B cell (primary cell): Measurements from ENCODE around the gene BABAM2. TPM values are rescaled to one million over a fixed set of nuclear protein-coding genes. Genes with fewer than 3 reads are reported as not detected.

Experiments used
- ATAC-seq: fragments of 200-7000 bp; cut with Tn5 transposase; one replicate; pipeline ENCODE4 v1.10.0; 2021; ENCODE audit warnings: low read depth, mild to moderate bottlenecking, moderate number of reproducible peaks, moderate library complexity
- CTCF ChIA-PET: fragments of 350-600 bp; sonication (Branson Sonifier 250); formaldehyde crosslinking; loops from one replicate; lab custom pipeline; 2021; ENCODE audit warnings: antibody characterized with exemption, inconsistent platforms; lab: Charles Lee
- POLR2A ChIA-PET: fragments of 350-600 bp; sonication (Branson Sonifier 250); formaldehyde crosslinking; loops from one replicate; lab custom pipeline; 2021; ENCODE audit warnings: antibody characterized with exemption; lab: Charles Lee
- DNase-seq: peaks from one replicate; pipeline ENCODE4 v3.0.0; 2013
- H2AFZ ChIP-seq: 2 replicates; pipeline ENCODE4 v1.6.1; 2012; ENCODE audit warnings: mild to moderate bottlenecking, low read depth, low read length; ENCODE audit not compliant: insufficient read depth, poor library complexity, severe bottlenecking
- H3K27ac ChIP-seq, 2 donors: 1 replicate in 1 of 2; 2 replicates in 1 of 2; pipeline ENCODE4 v1.5.1; 2012 to 2013; ENCODE audit warnings: low read length in 2 of 2, mild to moderate bottlenecking in 2 of 2, moderate library complexity in 1 of 2
- H3K27me3 ChIP-seq, 4 experiments: fragments of 200-600 bp in 1 of 4; sonication (generic) in 1 of 4; replicated peaks in 1 of 4; 1 replicate in 2 of 4; 2 replicates in 2 of 4; pipeline versions ENCODE4 v1.6.1 to v1.7.0; 2013 to 2016; ENCODE audit warnings: low read length in 3 of 4, mild to moderate bottlenecking in 2 of 4, mixed read lengths in 1 of 4, moderate library complexity in 1 of 4; ENCODE audit not compliant: insufficient read depth in 4 of 4, control insufficient read depth in 3 of 4; ENCODE audit errors: control extremely low read depth in 1 of 4
- H3K36me3 ChIP-seq, 2 experiments: replicated peaks in 1 of 2; 1 replicate in 1 of 2; 2 replicates in 1 of 2; pipeline versions ENCODE4 v1.6.1 to v1.7.1; 2013; ENCODE audit warnings: low read length in 1 of 2; ENCODE audit not compliant: insufficient read depth in 2 of 2, control insufficient read depth in 1 of 2; ENCODE audit errors: control extremely low read depth in 1 of 2, extremely low read depth in 1 of 2
- H3K4me1 ChIP-seq, 2 donors: fragments of 200-600 bp in 1 of 2; sonication (generic) in 1 of 2; 1 replicate in 1 of 2; 2 replicates in 1 of 2; pipeline versions ENCODE4 v1.5.1 to v1.6.1; 2013 to 2017; ENCODE audit warnings: low read length in 2 of 2; ENCODE audit not compliant: control insufficient read depth in 2 of 2, insufficient read depth in 2 of 2
- H3K4me2 ChIP-seq: replicated peaks from 2 replicates; pipeline ENCODE3; 2012; ENCODE audit warnings: mild to moderate bottlenecking, low read depth, low read length; ENCODE audit not compliant: poor library complexity, severe bottlenecking
- H3K4me3 ChIP-seq, 5 experiments: fragments of 200-600 bp in 1 of 5; sonication (generic) in 1 of 5; 1 replicate in 3 of 5; 2 replicates in 2 of 5; pipeline versions ENCODE4 v1.5.1 to v1.7.0; 2011 to 2016; ENCODE audit warnings: low read length in 4 of 5, mild to moderate bottlenecking in 4 of 5, low read depth in 2 of 5, control low read depth in 1 of 5, moderate library complexity in 1 of 5; ENCODE audit not compliant: insufficient read depth in 1 of 5; ENCODE audit errors: control extremely low read depth in 1 of 5, extremely low read depth in 1 of 5
- H3K79me2 ChIP-seq: fragments of 200-600 bp; sonication (generic); one replicate; pipeline ENCODE4 v1.6.0; 2016; ENCODE audit warnings: low read length; ENCODE audit not compliant: control insufficient read depth, insufficient read depth
- H3K9ac ChIP-seq: fragments of 200-600 bp; sonication (generic); 2 replicates; pipeline ENCODE4 v1.6.1; 2017; ENCODE audit warnings: mild to moderate bottlenecking, low read length, moderate library complexity
- H3K9me3 ChIP-seq, 3 donors: one replicate each; pipeline versions ENCODE4 v1.6.1 to v1.7.1; 2013; ENCODE audit warnings: low read length in 2 of 3; ENCODE audit not compliant: control insufficient read depth in 2 of 3, insufficient read depth in 1 of 3; ENCODE audit errors: control extremely low read depth in 1 of 3
- H4K20me1 ChIP-seq: 2 replicates; pipeline ENCODE4 v1.6.0; 2012; ENCODE audit warnings: mild to moderate bottlenecking, low read length; ENCODE audit not compliant: insufficient read depth, control insufficient read depth, poor library complexity, severe bottlenecking
- H3K27ac Mint-ChIP-seq: one replicate; pipeline ENCODE4 v1.8.0; 2021; ENCODE audit warnings: mixed read lengths
- H3K27me3 Mint-ChIP-seq: one replicate; pipeline ENCODE4 v1.8.0; 2021; ENCODE audit warnings: mixed read lengths
- H3K4me1 Mint-ChIP-seq: one replicate; pipeline ENCODE4 v1.8.0; 2021; ENCODE audit warnings: mixed read lengths
- H3K4me3 Mint-ChIP-seq: one replicate; pipeline ENCODE4 v1.8.0; 2021; ENCODE audit warnings: mixed read lengths
- H3K9me3 Mint-ChIP-seq: one replicate; pipeline ENCODE4 v1.8.0; 2022; ENCODE audit warnings: mixed read lengths; ENCODE audit not compliant: insufficient read depth
- CTCF ChIP-seq: fragments of 200-600 bp; IDR thresholded peaks from one replicate; pipeline ENCODE4 v1.8.0; 2022; ENCODE audit warnings: antibody characterized with exemption, mild to moderate bottlenecking
- EZH2 ChIP-seq: IDR thresholded peaks from 2 replicates; pipeline ENCODE4 v1.6.1; 2012; ENCODE audit warnings: borderline replicate concordance, low read depth, mild to moderate bottlenecking, moderate library complexity, low read length; ENCODE audit not compliant: insufficient read depth, poor library complexity, severe bottlenecking
- WGBS: methylation state at CpG from one replicate; pipeline ENCODE4 v1.1.5; 2013; ENCODE audit warnings: missing lambda C conversion rate; ENCODE audit not compliant: insufficient coverage; 5-methylcytosine and 5-hydroxymethylcytosine counted together
- intact Hi-C: fragments of 100-400 bp; cut with micrococcal nuclease; formaldehyde crosslinking; loops from one replicate; pipeline ENCODE4 v1.10.0; 2022
- polyA plus RNA-seq: library from polyadenylated mRNA; depleted of rRNA; stranded (reverse); fragments of >200 nt; gene quantifications from 2 replicates; pipeline ENCODE4 v1.2.3, GENCODE V29; 2012
- total RNA-seq, 2 donors: library from RNA; stranded (reverse); fragments of 120-200 nt in 1 of 2; gene quantifications; 1 replicate in 1 of 2; 2 replicates in 1 of 2; pipeline versions ENCODE4 v1.2.3 to v1.2.4, GENCODE V29; 2013 to 2022

The BABAM2 gene
- total and polyA plus RNA-seq, 2 donors (not counting 1 experiment from before 2014, with no cell fraction given) = 22.3 to 69.6 TPM

- H3K9me3 ChIP-seq = peaks cover 0 to 4% (median 0%) of the 10 kb centered on the region in 3 donors
- H3K4me1 Mint-ChIP-seq = no peaks in the 10 kb centered on the region
- intact Hi-C loops = no loop called here
- no peak overlapping the region for H3K27ac ChIP-seq
- H3K79me2 ChIP-seq = peaks cover 3% of the 10 kb centered on the region
- POLR2A ChIA-PET = no interaction called here
- no peak overlapping the region for H3K4me3 Mint-ChIP-seq
- peaks cover 0 to 5% of the 10 kb centered on the region in 2 experiments for H3K36me3 ChIP-seq
- TF ChIP-seq CTCF (no peak), EZH2 (no peak)
- no peaks in the 10 kb centered on the region for H4K20me1 ChIP-seq
- H2AFZ ChIP-seq = no peak overlapping the region
- H3K27me3 Mint-ChIP-seq = no peaks in the 10 kb centered on the region
- no peaks in the 10 kb centered on the region for H3K4me1 ChIP-seq
- WGBS = 50% methylated on average over 1 of the region's 1 CpG
- H3K27ac Mint-ChIP-seq = no peak overlapping the region
- DNase-seq (no peak), ATAC-seq (no peak)
- CTCF ChIA-PET = no interaction called here
- no peak overlapping the region for H3K4me2 ChIP-seq
- no peaks in the 10 kb centered on the region for H3K27me3 ChIP-seq
- peaks cover 4% of the 10 kb centered on the region for H3K9me3 Mint-ChIP-seq
- no peak overlapping the region for H3K4me3 ChIP-seq
- H3K9ac ChIP-seq = no peak overlapping the region
These were observed 102.9 kb downstream of the BABAM2 start for GRCh38 chr2:27993402-27993787.

DNA sequence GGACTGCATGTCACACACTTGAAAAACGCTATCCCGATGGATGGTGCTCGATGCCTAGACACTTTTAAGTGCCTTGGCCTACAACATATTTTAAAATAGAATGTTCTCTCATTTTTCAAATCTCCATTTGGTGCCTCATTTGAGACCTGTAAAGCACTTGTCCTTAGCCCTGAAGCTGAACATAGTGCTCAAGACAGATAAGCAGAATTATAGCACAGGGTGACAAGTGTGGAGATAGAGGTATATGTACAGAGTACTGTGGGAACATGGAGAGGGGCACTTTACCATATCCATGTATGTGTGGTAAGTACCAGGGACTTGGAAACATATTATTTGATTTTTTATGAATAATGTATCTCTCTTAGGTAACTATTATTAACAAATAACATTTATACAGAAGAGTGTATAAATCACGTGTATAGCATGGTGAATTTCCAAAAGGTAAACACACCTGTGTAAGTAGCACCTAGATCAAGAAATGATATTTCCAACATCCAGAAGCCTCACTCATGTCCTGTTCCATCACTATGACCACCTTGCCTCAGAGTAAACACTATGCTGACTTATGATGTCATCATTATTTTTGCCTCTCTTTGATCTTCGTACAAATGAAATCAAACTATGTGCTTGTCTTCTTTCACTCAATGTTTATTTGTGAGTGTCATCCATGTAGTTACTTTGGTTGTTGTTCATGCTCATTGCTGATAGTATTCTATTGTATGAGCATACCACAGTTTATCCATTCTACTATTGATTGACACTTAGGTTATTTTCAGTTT lies 103.6 kb downstream of the BABAM2 start:
- CTCF ChIA-PET = no interaction called here
- WGBS = 86% methylated on average over 3 of the region's 5 CpGs
- H3K4me3 Mint-ChIP-seq = no peak overlapping the region

More for the DNA sequence above, 103.6 kb downstream of the BABAM2 start:
- Mint-ChIP-seq H3K4me1 (no peaks in the 10 kb centered on the region), H3K27ac (no peak overlapping the region), H3K27me3 (no peaks in the 10 kb centered on the region), H3K9me3 (peaks cover 4% of the 10 kb centered on the region)
- H3K4me1 ChIP-seq = no peaks in the 10 kb centered on the region
- H3K9me3 ChIP-seq = peaks cover 0 to 4% (median 0%) of the 10 kb centered on the region in 3 donors
- ATAC-seq (no peak), DNase-seq (no peak)
- POLR2A ChIA-PET = no interaction called here
- no peak overlapping the region for H3K9ac ChIP-seq
- TF ChIP-seq CTCF (no peak), EZH2 (no peak)
- H2AFZ ChIP-seq = no peak overlapping the region
- H3K27ac ChIP-seq = no peak overlapping the region
- peaks cover 0 to 4% of the 10 kb centered on the region in 2 experiments for H3K36me3 ChIP-seq
- H4K20me1 ChIP-seq = no peaks in the 10 kb centered on the region
- no peak overlapping the region for H3K4me3 ChIP-seq
- H3K27me3 ChIP-seq = no peaks in the 10 kb centered on the region
- intact Hi-C loops = no loop called here
- H3K4me2 ChIP-seq = no peak overlapping the region
- peaks cover 3% of the 10 kb centered on the region for H3K79me2 ChIP-seq
